ENCODE measurements around the gene GARIN3.
"Not testable (repeated sequence)": the region's sequence is repeated elsewhere in the genome, so short reads cannot be mapped to it uniquely, and the experiment has no call there.

The GARIN3 gene

DNA sequence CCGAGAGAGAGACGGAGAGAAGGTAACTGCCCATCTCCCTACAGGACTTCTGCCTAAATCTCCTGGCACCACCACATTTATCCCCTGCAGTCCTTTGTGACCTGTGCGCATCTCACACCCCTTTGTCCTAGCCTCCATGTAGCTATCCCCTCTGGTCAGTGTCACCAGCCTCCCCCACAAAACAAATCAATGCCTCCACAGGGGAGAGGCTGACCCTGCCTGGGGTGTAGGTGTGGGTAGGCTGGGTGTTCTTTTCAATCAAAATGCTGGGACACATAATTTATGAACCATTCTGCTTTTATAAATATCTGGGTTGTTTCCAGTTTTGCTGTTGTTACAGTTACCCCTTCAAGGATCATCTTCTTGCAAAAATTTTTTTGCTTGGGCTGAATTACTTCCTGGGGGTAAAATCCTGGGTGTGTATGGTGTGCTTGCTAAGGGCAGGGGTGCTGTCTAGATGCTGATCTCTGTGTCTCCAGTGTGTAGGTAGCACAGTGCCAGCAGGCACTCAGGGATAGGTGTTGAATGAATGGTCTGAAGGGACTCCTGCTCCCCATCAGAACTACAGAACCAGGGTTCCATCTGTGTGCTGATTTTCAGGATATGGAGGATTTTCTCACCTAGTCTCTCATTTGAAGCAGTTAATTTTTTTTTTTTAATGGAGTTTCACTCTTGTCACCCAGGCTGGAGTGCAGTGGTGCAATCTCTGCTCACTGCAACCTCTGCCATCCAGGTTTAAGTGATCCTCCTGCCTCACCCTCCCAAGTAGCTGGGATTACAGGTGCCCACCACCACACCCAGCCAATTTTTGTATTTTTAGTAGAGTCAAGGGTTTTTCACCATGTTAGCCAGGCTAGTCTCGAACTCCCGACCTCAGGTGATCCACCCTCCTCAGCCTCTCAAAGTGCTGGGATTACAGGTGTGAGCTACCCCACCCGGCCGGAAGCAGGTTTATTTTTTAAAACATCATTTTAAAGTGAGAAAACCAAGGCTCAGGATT, at the start of gene GARIN3:
GARIN3 (minus strand) TSS at position 51 of the 1,000 bp plus-strand sequence. CDS start 96 bp downstream, outside the sequence.
- TF ChIP-seq, protein P1, sequence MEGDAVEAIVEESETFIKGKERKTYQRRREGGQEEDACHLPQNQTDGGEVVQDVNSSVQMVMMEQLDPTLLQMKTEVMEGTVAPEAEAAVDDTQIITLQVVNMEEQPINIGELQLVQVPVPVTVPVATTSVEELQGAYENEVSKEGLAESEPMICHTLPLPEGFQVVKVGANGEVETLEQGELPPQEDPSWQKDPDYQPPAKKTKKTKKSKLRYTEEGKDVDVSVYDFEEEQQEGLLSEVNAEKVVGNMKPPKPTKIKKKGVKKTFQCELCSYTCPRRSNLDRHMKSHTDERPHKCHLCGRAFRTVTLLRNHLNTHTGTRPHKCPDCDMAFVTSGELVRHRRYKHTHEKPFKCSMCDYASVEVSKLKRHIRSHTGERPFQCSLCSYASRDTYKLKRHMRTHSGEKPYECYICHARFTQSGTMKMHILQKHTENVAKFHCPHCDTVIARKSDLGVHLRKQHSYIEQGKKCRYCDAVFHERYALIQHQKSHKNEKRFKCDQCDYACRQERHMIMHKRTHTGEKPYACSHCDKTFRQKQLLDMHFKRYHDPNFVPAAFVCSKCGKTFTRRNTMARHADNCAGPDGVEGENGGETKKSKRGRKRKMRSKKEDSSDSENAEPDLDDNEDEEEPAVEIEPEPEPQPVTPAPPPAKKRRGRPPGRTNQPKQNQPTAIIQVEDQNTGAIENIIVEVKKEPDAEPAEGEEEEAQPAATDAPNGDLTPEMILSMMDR (IDR thresholded peaks at IDR 0.05; ENCODE audit: insufficient read depth, low read depth, low read length, missing control alignments), result no peak
- H3K4me3 ChIP-seq (ENCODE audit: low read length), result no peak within 1 kb of the TSS
- no peak for DNase-seq (ENCODE audit: low read depth)

DNA sequence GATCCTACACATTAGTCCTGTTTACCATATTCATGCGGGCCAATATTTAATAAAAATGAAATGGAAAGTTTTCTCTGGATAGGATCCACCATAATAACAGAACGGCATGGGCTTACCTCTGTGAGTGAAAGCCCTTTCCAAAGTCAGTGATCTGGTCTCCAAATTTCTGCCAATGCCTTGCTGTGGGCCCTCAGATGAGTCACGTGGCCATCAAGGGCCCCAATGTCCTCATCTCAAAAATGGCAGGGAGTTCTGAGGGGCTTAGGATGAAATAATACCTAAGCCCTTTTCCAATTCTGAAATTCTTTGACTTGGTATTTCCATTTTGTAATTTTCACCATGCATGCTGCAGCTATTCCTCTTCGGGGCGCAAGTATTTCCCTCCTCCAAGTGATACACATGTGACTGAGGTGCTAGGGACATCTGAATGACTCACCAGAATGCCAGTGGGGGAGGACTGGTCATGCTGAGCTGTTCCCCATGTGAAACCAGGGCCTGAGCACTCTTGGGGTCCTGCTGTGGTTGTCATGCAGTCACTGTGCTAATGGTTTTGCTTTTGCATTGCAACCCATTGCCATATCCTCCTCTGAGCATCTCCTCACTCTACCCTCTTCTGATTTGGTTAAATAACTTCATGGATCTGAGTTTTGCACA, 49.6 kb upstream of the GARIN3 start:
- TF ChIP-seq, protein P1 (IDR thresholded peaks at IDR 0.05; ENCODE audit: insufficient read depth, low read depth, low read length, missing control alignments), result no peak
- no peak overlapping the region for H3K4me3 ChIP-seq (ENCODE audit: low read length)
- DNase-seq (ENCODE audit: low read depth), result no peak

DNA sequence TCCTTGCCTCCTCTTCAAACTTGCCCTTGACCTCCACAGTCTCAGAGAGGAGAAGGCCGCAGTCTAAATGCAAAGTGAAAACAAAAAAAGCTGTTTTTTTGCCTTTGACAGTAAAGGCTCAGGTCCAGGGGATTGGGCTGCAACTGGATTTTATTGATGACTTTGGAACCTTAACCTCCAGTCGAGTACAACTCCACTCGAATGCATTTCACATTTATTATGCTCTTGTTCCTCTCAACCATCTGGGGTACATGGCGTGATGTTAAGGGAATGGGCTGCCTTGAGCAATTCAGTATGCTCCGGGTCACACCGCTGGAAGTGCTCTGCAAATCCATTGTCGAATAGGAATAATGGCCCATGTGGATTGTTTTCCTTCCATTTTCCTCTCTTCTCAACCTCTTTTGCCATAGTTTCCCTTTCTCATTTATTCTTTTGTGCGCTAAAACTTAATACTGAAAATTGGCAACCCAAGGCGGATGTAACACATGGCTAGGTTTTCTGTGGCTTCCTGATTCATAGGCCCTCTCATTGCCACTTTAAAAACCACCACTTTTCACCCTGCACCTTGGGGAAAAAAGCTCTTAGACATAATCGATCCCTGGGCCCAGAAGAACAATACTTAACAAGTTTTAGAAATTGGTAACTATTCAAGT, 48.9 kb upstream of the GARIN3 start:
- TF ChIP-seq, protein P1 (IDR thresholded peaks at IDR 0.05; ENCODE audit: insufficient read depth, low read depth, low read length, missing control alignments), result no peak
- DNase-seq (ENCODE audit: low read depth), result no peak
- no peak overlapping the region for H3K4me3 ChIP-seq (ENCODE audit: low read length)

DNA sequence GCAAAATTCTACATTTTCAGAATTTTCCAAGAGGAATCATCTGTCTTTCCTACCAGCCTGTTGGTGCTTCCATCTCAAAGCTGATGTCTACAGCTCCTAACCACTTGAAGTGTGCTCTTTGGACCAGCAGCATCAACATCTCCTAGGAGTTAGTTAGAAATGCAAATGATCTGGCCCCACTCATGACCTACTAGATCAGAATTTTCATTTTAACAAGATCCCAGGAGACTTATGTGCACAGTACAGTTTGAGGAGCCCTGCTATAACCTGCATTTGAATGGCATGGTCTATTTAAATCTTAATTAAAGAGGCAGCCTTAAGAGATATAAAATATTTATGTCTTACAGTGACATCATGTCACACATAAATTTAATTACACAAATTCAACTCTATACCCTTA, 48.4 kb upstream of the GARIN3 start:
- DNase-seq (ENCODE audit: low read depth), result no peak
- H3K4me3 ChIP-seq (ENCODE audit: low read length), result no peak overlapping the region
- TF ChIP-seq, protein P1 (IDR thresholded peaks at IDR 0.05; ENCODE audit: insufficient read depth, low read depth, low read length, missing control alignments), result no peak

DNA sequence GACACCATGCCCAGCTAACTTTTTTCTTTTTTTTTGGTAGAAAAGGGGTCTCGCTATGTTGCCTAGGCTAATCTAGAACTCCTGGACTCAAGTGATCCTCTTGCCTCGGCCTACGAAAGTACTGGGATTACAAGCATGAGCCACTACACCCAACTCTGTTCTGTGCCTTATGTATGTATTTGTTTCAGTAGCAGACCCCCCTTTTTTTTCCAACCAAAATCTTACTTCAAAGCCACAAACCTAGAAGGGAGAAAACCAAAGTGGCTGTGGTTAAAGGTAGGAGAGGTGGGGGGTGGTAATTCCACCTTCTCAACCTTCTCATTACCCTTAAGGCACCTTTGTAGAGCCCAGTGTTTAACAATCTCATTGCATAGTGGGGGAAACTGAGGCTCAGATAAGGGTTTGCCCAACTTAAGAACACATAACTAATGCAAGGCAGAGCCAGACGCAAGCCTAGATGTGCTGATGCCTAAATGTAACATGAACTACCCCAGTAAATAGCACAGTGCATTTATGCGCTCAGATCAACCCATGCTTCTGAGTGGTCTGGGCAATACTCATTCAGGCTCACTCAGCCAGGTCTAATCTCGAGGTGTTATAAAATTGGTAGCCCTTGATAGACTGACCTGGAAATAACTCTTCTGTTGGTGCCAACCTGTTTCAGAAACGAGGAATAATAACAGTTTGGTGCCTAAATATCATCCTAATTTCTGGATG, 47.6 kb upstream of the GARIN3 start:
- no peak for DNase-seq (ENCODE audit: low read depth)
- TF ChIP-seq, protein P1 (IDR thresholded peaks at IDR 0.05; ENCODE audit: insufficient read depth, low read depth, low read length, missing control alignments), result no peak
- H3K4me3 ChIP-seq (ENCODE audit: low read length), result no peak overlapping the region

DNA sequence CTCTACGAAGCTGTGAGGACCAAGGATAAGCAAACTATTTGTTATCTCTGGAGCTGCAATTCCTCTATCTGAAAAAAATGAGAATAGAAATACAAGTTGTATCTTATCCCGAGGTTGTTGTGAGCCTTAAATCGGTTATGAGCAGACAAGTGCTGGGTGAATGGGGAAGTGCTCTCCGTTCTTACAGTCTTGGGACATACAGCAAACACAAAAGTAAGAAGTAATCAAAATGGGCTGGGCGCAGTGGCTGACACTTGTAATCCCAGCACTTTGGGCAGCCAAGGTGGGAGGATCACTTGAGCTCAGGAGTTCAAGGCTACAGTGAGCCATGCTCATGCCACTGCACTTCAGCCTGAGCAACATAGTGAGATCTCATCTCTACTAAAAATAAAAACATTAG, 46.2 kb upstream of the GARIN3 start:
- no peak overlapping the region for H3K4me3 ChIP-seq (ENCODE audit: low read length)
- no peak for DNase-seq (ENCODE audit: low read depth)
- TF ChIP-seq, protein P1 (IDR thresholded peaks at IDR 0.05; ENCODE audit: insufficient read depth, low read depth, low read length, missing control alignments), result no peak

DNA sequence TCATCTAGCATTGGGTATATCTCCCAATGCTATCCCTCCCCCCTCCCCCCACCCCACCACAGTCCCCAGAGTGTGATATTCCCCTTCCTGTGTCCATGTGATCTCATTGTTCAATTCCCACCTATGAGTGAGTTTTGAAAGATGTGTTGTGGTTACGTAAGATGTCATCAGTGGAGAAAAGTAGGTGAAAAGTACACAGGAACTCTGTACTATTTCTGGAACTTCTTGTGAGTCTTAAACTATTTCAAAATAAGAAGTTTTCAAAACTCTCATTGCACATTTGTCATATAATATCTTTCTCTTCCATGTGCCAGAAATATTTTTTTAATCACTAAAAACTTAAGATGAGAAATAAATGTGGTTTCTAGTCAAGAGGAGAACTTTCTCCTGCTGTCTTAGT, 44.6 kb upstream of the GARIN3 start:
- DNase-seq (ENCODE audit: low read depth); H3K4me3 ChIP-seq (ENCODE audit: low read length): not testable (repeated sequence)

Data from epithelial cell of esophagus (primary cell).